ENCODE results near the gene EGFL7. TPM values are rescaled to one million over a fixed set of nuclear protein-coding genes. Genes with fewer than 3 reads are reported as not detected.
A peak's percentile ranks its signal among the peaks of the same experiment; 100 is the strongest.

Gene EGFL7
- total RNA-seq, 2 donors from 2014 or later: 31.5 to 34.0 TPM

DNA sequence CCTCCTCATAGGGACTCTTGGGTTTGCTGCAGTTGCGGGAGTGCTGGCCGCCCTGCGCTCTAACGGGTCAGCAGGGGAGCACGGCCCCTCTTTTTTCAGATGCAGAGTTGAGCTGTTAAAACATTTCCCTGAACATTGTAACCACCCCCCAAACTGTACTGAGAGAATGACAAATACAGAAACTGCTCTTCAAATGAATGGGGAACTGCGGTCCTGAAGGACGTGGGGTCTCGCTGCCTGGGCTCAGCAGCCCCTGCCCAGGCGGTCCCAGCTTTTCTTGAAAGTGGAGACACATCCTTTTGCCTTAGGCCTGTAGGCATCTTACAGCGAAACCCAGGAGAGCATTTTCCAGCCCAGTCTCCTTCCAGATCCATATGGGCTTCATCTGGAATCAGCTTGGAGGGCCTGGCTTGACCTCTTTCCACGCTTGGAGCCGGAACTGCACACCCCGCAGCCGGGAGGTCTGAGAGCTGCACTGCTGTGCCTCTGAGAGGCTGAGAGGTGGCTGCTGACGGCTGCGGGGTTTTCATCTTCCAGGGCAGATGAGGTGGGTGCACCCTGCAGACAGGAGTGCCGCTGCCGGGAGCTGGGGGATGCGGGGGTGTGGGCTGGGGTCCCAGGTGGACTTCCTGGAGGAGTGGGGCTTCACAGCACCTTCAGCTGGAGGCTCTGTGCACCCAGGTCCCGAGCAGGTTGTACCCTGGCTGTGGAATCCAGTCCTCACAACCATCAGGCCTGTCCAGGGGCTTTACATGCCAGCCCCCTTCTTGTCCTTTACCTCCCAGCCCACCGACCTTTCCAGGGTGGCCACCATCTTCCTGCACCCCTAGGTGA lies 25.8 kb downstream of the EGFL7 start:
- H3K36me3 Mint-ChIP-seq (ENCODE audit: low read depth): no peaks in the 10 kb centered on the region
- peaks cover 12% of the 10 kb centered on the region for H3K27me3 Mint-ChIP-seq (ENCODE audit: insufficient read depth)
- H3K9me3 Mint-ChIP-seq: no peaks in the 10 kb centered on the region
- Histone ChIP-seq H3K36me3 (ENCODE audit: control insufficient read depth, insufficient read depth, low read length) (no peaks in the 10 kb centered on the region), H3K9ac (ENCODE audit: extremely low read depth, low read length, poor library complexity, severe bottlenecking) (no peak overlapping the region), H3K27ac (ENCODE audit: low read depth, low read length) (no peak overlapping the region), H3K9me3 (ENCODE audit: control insufficient read depth, low read length) (no peaks in the 10 kb centered on the region), H3K4me3 (ENCODE audit: low read length) (no peak overlapping the region), H3K4me1 (ENCODE audit: control insufficient read depth, insufficient read depth, low read length) (peaks cover 4% of the 10 kb centered on the region), H3K27me3 (ENCODE audit: control insufficient read depth, insufficient read depth, low read length, poor library complexity, severe bottlenecking) (peaks cover 10% of the 10 kb centered on the region)
- no peak overlapping the region for H3K27ac Mint-ChIP-seq
- WGBS, 2 experiments (ENCODE audit: insufficient coverage in 1 of 2, insufficient read length in 1 of 2): 77 to 79% methylated on average over 13 to 21 of the region's 21 CpGs
- H3K4me3 Mint-ChIP-seq: peak overlapping the region; percentile 71
- H3K4me1 Mint-ChIP-seq: peaks cover 5% of the 10 kb centered on the region
- no peak for DNase-seq
- TF ChIP-seq, protein P1, sequence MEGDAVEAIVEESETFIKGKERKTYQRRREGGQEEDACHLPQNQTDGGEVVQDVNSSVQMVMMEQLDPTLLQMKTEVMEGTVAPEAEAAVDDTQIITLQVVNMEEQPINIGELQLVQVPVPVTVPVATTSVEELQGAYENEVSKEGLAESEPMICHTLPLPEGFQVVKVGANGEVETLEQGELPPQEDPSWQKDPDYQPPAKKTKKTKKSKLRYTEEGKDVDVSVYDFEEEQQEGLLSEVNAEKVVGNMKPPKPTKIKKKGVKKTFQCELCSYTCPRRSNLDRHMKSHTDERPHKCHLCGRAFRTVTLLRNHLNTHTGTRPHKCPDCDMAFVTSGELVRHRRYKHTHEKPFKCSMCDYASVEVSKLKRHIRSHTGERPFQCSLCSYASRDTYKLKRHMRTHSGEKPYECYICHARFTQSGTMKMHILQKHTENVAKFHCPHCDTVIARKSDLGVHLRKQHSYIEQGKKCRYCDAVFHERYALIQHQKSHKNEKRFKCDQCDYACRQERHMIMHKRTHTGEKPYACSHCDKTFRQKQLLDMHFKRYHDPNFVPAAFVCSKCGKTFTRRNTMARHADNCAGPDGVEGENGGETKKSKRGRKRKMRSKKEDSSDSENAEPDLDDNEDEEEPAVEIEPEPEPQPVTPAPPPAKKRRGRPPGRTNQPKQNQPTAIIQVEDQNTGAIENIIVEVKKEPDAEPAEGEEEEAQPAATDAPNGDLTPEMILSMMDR (conservative IDR thresholded peaks at IDR 0.05): no peak

DNA sequence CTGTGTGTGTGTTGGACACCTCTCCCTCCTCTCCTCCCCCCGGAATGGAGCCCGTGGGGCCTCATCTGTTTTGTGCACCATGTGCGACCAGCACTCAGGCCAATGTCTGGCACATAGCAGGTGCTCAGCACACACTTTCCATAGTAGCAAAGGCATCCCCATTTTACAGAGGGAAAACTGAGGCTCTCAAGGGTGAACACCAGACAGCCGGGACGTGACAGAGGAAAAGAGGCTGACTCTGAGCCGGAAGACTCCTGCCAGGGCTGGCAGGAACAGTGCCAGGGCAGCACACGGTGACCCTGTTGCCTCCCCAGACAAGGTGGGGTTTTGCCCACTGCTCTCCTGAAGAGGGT lies 26.4 kb downstream of the EGFL7 start:
- H3K4me1 ChIP-seq (ENCODE audit: control insufficient read depth, insufficient read depth, low read length): peaks cover 4% of the 10 kb centered on the region

GRCh38 chr9:136690104-136690805 lies 27.5 kb downstream of the EGFL7 start:
- H3K27ac ChIP-seq (ENCODE audit: low read depth, low read length): no peak overlapping the region
- H3K4me3 ChIP-seq (ENCODE audit: low read length): no peak overlapping the region
- DNase-seq: no peak
- Mint-ChIP-seq H3K27ac (no peak overlapping the region), H3K36me3 (ENCODE audit: low read depth) (no peaks in the 10 kb centered on the region), H3K27me3 (ENCODE audit: insufficient read depth) (peaks cover 12% of the 10 kb centered on the region), H3K9me3 (no peaks in the 10 kb centered on the region), H3K4me3 (no peak overlapping the region), H3K4me1 (peaks cover 5% of the 10 kb centered on the region)
- TF ChIP-seq, protein P1 (conservative IDR thresholded peaks at IDR 0.05): no peak
- peaks cover 10% of the 10 kb centered on the region for H3K27me3 ChIP-seq (ENCODE audit: control insufficient read depth, insufficient read depth, low read length, poor library complexity, severe bottlenecking)
- no peaks in the 10 kb centered on the region for H3K9me3 ChIP-seq (ENCODE audit: control insufficient read depth, low read length)
- WGBS, 2 experiments (ENCODE audit: insufficient coverage in 1 of 2, insufficient read length in 1 of 2): 93 to 96% methylated on average over 12 to 25 of the region's 25 CpGs
- peaks cover 4% of the 10 kb centered on the region for H3K4me1 ChIP-seq (ENCODE audit: control insufficient read depth, insufficient read depth, low read length)
- H3K36me3 ChIP-seq (ENCODE audit: control insufficient read depth, insufficient read depth, low read length): no peaks in the 10 kb centered on the region
- H3K9ac ChIP-seq (ENCODE audit: extremely low read depth, low read length, poor library complexity, severe bottlenecking): no peak overlapping the region

More for the DNA sequence above, 26.4 kb downstream of the EGFL7 start:
- no peaks in the 10 kb centered on the region for H3K9me3 ChIP-seq (ENCODE audit: control insufficient read depth, low read length)
- DNase-seq: no peak
- H3K27me3 Mint-ChIP-seq (ENCODE audit: insufficient read depth): peaks cover 12% of the 10 kb centered on the region
- peaks cover 10% of the 10 kb centered on the region for H3K27me3 ChIP-seq (ENCODE audit: control insufficient read depth, insufficient read depth, low read length, poor library complexity, severe bottlenecking)
- peaks cover 5% of the 10 kb centered on the region for H3K4me1 Mint-ChIP-seq
- no peak overlapping the region for H3K4me3 Mint-ChIP-seq
- TF ChIP-seq, protein P1 (conservative IDR thresholded peaks at IDR 0.05): no peak
- no peak overlapping the region for H3K9ac ChIP-seq (ENCODE audit: extremely low read depth, low read length, poor library complexity, severe bottlenecking)
- no peaks in the 10 kb centered on the region for H3K9me3 Mint-ChIP-seq
- H3K27ac Mint-ChIP-seq: no peak overlapping the region
- H3K36me3 Mint-ChIP-seq (ENCODE audit: low read depth): no peaks in the 10 kb centered on the region
- H3K4me3 ChIP-seq (ENCODE audit: low read length): no peak overlapping the region
- no peak overlapping the region for H3K27ac ChIP-seq (ENCODE audit: low read depth, low read length)
- H3K36me3 ChIP-seq (ENCODE audit: control insufficient read depth, insufficient read depth, low read length): no peaks in the 10 kb centered on the region
- WGBS, 2 experiments (ENCODE audit: insufficient coverage in 1 of 2, insufficient read length in 1 of 2): 87 to 92% methylated on average over 4 to 7 of the region's 7 CpGs
